ENCODE results near the gene PKNOX1.
A peak's percentile ranks its signal among the peaks of the same experiment; 100 is the strongest.
"Not testable (repeated sequence)": the region's sequence is repeated elsewhere in the genome, so short reads cannot be mapped to it uniquely, and the experiment has no call there.

Gene PKNOX1

GRCh38 chr21:43021756-43022600 is 47.6 kb downstream of the PKNOX1 start:
- no peak for DNase-seq

- DNase-seq, result no peak
Measured at GRCh38 chr21:43023175-43023574, 48.8 kb downstream of the PKNOX1 start.

DNA sequence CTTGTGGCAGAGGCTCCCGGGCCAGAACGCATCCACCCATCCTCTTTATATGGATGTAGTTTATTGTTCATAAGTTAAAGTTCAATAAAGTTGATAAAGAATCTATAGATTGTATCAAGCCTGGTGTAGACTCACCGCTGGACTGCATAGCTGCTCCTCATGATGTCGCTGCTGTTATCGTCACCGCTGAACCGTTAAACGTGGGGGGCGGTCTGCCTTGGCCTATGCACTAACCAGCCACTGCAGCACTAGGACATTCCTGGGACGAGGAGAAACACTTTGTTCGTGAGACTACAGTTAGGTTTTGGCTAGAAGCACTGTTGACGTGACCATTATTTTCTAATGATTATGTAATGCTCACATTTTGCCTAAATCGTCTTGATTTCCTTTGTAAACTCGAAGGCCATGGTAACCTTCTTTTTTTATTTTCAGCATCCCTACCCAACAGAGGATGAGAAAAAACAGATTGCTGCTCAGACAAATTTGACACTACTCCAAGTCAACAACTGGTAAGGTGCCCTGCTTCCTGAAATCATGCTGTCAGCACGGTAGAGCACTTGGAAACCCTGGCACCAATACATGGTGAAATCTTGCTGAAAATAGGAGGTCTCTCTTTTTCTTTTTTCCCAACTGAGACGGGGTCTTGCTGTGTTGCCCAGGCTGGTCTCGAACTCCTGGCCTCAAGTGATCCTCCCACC is 50.2 kb downstream of the PKNOX1 start:
- DNase-seq, result no peak

DNA sequence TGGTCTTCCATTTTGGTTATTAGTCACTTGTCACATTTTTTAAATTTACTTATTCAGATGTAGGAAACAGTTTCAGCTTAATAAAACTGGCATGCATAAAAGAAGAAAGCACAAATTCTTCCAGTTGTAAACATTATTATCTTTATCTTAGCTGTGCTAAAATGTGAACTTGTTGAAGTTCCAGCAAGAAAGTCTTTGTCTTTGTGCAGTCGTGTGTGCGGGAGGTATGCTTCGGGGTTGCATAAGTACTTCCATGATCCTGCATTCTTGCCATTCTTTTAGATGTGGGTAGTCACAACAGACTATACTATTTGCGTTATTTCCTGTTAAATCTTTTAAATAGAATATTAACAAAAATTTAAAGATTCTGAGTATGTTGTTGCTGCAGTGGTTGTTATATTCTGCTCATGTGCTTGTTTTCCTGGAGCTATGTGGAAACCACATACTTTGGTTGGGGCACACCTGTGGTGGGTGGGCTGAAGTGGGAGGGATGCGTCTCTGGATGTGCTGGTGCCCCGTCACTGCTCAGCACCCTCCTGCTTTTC is 51.3 kb downstream of the PKNOX1 start:
- peak; percentile 55 for DNase-seq

DNA sequence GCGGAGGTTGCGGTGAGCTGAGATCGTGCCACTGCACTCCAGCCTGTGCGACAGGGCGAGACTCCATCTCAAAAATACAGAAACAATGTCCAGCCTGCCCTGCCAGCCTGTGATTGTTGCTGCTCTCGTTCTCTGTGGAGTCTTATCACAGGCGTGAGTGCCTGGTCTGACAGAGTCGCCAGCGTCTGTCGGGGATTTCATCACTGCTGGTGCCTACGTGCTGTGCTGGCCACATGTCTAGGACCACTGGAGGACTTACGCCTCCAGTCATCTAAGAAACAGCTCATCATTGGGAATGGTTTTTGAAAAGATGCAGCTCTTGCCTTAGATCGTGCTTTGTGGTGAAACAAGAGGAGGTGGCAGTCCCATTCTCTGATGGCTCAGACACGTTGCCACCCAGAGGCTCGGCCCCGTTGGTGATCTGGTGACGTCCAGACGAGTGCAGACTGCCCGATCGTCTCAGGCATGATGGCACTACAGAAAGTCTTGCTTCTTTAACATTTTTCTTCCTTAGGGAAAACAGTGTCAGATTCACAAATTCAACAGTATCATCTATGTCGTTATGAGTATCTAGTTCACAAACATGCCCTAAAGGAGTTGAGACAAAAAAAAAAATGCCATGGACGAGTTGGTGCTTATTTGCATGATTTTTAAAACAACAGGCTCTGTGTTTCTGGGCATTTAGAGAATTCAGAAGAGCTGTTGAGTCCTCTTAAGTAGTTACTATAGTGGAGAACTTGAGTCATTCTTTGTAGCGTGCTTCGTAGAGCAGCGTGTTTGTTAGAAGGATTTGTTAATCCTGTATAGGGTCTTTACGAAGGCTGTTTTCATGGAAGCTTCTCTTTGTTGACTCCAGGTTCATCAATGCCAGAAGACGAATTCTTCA is 53.7 kb downstream of the PKNOX1 start:
- DNase-seq, result peak; percentile 94

GRCh38 chr21:43029785-43030184 is 55.4 kb downstream of the PKNOX1 start:
- no peak for DNase-seq

DNA sequence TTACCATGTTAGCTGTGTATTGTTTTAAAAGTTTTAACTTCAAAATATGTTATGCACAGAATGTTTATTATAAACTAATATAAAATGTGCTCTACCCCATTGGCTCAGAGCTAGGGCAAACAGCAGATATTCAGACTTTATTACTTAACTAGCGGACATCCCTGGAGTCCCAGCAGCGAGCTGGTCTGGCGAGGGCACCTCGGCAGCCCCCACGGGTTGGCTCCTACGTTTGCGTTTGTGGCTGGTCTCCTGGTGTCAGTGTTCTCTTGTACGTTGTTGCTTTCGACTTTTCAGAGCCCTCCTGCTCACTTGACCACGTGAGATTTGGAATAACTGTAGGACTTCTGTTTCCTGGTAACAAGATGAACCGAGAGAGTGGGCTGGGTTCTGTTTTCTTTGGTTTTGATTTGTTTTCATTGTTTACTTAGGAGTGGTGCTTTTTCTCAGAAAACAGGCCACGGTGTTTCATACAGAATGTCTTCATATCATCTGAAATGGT is 56.8 kb downstream of the PKNOX1 start:
- DNase-seq, result no peak

GRCh38 chr21:43034101-43034500 is 59.7 kb downstream of the PKNOX1 start:
- no peak for DNase-seq

DNA sequence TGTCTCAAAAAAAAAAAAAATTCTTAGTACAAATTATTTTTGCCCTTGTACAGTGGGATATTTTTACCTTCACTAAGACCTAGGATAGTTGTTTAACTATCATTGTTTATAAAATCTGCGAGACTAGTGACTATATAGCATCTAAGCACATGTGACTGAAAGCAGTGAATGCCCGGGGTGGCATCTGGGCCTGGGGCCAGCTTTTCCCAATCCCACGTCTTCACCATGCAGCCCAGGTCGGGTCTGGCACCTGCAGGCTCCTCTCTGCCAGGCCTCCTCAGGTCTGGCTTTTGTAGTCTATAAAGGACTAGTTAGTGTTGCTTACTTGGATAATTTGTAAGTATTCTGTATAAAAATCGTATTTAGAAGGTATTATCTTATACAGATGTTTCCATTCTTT is 60.5 kb downstream of the PKNOX1 start:
- DNase-seq, result no peak

- DNase-seq, result not testable (repeated sequence)
Measured at GRCh38 chr21:43036889-43037288, 62.5 kb downstream of the PKNOX1 start.

DNA sequence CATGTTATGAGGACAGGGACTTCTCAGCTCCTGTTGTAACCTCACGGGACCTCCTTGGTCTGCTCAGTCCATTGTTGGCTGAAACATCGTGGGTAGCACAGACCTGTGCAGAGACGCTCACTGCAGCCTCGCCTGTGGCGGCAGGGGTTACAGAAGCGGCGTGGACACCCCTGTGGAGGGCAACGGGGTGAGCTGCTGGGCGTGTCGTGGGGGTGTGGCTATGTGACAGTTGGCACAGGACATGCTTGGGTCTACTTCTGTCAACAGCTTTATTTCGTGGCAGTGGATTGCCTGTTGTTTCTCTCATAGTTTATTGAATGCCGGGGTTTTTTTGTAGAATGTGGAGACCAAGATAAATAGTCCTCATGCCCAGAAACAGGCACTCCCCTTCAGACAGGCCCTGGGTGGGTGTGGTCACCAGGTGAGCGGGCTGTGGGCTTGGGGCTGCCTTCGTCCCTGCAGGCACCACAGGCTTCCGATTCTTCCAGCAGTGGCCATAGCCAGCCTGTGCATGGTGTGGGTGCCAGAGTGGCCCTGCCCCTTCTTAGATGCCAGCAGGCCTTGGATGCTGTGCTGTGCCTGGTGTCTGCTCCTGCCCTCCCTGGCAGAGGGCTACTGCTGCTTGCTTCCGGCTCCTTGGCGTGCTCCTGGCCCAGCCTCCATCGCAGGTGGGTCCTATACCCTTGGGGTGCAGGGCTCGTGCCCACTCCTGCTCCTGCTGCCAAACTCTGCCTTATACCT is 63.7 kb downstream of the PKNOX1 start:
- not testable (repeated sequence) for DNase-seq

GRCh38 chr21:43038659-43039044 is 64.3 kb downstream of the PKNOX1 start:
- DNase-seq, result not testable (repeated sequence)

DNA sequence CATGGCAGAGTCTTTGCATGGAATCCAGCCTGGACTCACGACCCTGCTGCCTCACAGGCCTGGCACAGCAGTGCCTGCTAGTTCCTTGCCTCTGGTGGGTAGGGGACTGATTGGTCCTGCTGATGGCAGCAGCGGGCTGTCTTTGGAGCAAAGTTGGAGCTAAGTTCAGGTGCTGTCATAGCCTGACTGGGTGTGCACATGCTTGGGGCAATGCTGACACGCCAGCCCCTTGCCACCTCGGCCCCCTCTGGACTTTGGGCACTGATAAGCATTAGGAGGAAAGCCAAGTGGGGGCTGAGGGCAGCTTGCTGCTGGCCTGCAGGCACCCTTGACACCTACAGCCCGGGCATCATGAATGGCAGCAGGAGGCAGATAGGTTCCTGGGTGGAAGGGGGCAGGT is 67.8 kb downstream of the PKNOX1 start:
- DNase-seq, result not testable (repeated sequence)

GRCh38 chr21:43043291-43043690 is 68.9 kb downstream of the PKNOX1 start:
- not testable (repeated sequence) for DNase-seq

DNA sequence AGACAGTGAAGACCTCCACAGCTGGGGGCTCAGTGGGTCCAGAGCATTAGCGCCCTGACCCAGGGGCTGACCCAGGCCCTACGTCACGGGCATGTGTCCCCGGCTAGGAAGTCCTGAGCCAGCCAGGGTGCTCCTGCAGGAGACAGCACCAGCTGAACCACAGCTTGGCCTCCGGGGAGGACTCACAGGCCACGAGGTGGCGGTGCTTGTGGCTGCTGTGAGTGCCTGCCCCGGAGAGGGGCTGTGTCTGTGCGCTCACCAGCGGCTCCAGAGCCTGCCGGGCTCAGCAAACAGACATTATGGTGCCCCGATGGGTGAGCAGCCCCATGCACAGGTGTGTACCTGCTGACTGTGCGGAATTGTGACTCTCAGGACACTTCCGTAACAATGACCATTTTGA is 70.2 kb downstream of the PKNOX1 start:
- not testable (repeated sequence) for DNase-seq

GRCh38 chr21:43045165-43045875 is 71.0 kb downstream of the PKNOX1 start:
- DNase-seq, result not testable (repeated sequence)

DNA sequence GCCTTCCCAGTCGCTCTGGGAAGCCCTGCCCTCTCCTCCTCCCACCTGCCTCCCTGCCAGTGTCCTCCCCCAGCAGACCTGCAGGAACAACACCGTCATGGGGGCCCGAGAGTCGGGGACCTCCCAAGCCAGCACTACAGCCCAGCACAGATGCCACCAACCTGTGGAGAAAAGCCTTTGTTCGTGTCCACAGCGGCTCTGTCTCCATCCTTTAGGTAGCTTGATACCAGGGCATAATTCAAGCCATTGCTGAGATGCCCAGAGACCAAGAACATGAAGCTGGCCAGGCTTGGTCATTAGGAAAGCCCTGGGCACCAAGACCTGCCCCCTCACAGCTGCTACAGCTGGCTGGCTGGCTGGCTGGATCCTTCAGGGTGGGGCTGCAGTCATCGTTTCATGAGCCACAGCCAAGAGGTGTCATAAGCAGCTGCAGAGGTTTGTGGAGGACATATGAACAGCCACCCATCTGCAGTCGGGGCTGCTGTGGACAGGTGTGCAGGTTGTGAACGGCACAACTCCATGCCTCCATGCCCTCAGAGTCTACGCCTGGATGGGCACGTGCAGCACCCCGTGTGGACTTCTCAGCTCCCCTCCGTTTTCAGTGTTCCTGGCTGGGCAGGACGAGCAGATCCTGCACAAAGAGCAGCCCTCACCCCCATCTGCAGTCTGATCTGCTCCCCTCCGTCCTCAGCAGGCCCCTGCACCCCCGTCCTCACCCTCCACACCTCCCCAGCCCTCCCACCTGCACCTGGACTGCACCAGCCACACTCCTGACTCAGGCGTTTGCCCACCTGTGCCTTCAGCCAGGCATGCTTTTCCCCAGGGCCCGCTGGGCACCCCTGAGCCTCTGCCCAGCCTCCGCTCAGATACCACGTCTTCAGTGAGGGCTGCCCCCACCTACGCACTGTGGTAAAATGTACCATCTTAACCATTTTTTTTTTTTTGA is 71.8 kb downstream of the PKNOX1 start:
- not testable (repeated sequence) for DNase-seq

DNA sequence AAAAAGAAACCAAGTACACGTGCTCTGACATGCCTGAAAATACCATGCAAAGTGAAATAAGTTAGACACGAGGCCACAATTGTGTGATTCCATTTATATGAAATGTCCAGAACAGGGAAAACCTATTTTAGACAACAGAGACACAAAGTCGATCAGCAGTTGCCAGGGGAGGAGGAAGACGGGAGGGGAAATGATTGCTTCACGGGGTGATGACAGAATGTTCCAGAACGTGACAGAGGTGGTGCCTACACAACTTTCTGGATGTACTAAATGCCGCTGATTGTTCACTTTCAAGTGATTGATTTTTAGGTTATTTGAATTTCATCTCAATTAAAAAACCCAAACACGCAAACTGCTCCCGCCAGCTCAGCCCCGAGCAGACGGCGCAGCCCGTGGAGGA is 78.8 kb downstream of the PKNOX1 start:
- DNase-seq, result not testable (repeated sequence)

DNA sequence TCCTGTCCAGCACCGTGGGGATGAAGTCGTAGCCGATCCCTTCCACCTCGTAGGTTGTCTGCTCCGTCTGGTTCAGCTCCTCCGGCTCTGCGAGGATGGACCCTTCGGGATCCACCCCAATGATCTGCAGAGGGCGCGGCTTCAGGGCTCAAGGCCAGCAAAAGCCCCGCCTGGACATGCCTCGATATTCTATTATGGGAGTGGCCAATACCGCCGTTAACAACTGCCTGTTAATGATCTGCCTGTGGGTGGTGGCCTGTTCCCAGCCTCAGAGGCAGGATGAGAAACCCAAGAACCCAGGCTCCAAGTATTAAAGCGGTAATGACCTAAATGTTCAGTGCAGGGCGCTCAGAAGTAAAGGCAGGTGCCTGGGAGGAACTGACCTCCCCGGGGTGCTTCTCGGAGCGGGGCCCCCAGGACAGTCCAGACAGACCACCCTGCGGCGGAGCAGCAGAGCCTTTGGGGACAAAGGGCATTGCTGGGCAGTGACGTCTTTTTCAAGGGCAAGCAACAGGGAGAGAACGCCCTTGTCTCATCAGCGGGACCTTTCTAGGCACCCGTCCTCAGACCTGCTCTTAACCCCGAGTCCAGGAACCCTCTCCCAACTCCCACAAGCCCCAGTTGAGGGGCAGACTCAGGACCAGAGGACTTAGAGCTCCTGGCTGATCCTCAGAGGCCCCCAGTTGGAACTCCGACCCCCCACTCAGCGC is 88.7 kb downstream of the PKNOX1 start:
- not testable (repeated sequence) for DNase-seq
